Body of pancreas (tissue), 4 donors: Measurements from ENCODE around the gene APCDD1L.

Experiments used
- CTCF ChIP-seq, 7 experiments: fragments of 450-650 bp in 4 of 7; fragments of 200-600 bp in 3 of 7; sonication (generic) in 3 of 7; IDR thresholded peaks; one replicate each; pipeline ENCODE4 v1.5.1; 2016 to 2019; ENCODE audit warnings: antibody characterized with exemption in 7 of 7
- POLR2A ChIP-seq, 3 donors: fragments of 450-650 bp; IDR thresholded peaks; one replicate each; pipeline ENCODE4 v1.6.1; 2016; ENCODE audit warnings: antibody characterized with exemption in 3 of 3, mild to moderate bottlenecking in 2 of 3

- TF ChIP-seq CTCF (IDR thresholded peaks at IDR 0.05) (no peak), POLR2A (IDR thresholded peaks at IDR 0.05) (no peak)
Observed at GRCh38 chr20:58510921-58511320, 4.3 kb downstream of the APCDD1L start.
